Amygdala (tissue), 56 donors: ENCODE results near the gene TRIM5.
"Not testable (repeated sequence)": the region's sequence is repeated elsewhere in the genome, so short reads cannot be mapped to it uniquely, and the experiment has no call there.

Source experiments
- DNase-seq, 56 donors: peaks; one replicate each; lab custom pipeline; 2025; lab: John Stamatoyannopoulos, UW

The TRIM5 gene

DNA sequence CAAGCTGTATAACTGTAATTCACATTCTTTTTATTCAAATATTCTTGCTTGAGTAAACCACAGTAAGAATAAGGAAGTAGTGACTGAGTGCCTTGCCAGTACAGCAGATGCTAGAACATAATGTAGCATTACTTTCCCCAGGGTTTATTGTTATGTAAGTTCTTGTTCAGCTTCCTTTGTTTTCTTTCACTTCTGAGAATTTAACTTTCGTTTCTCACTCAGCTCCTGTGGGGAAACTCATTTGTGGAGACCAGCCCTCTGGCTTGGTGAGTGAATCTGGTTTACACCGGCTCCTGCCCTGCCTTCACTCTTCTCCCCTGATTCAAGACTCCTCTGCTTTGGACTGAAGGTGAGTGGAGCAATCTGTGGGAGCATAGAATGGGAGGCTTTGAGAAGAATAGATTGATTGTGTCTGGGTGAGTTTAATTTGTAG, 4.7 kb upstream of the TRIM5 start, which contains the start of gene TRIM22:
Gene TRIM22 (plus strand): TSS at position 240 of the 433 bp plus-strand sequence. CDS start 6,443 bp downstream, outside the sequence.
- peak in 13 of 56 donors; percentile 4 to 23 (median 12) for DNase-seq

DNA sequence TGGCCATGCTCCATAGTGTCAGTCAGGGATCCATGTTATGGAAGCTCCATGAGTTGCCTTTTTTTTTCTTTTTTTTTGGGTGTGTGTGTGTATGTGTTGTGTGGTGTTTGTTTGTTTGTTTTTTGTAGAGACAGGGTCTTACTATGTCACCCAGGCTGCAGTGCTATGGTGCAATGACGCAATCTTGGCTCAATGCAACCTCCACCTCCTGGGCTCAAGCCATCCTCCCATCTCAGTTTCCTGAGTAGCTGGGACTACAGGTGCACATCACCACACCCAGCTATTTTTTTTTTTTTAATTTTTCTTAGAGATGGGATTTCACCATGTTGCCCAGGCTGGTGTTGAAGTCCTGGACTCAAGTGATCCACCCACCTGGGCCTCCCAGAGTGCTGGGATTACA, 3.6 kb upstream of the TRIM5 start:
- DNase-seq: no peak

DNA sequence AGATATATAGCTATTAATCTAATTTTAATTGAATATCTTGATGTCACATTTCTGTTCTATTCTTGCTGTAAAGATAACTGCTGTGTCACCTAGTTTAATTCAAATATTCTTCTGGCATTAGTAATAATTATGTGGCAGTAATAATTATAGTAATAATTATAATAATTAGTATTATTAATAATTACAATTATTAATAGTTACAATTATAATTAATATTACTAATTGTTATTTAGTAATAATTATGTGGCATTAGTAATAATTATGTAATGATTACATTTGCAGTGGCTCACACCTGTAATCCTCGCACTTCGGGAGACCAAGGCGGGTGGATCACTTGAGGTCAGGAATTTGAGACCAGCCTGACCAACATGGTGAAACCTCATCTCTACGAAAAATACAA, 1.6 kb upstream of the TRIM5 start:
- DNase-seq: no peak

DNA sequence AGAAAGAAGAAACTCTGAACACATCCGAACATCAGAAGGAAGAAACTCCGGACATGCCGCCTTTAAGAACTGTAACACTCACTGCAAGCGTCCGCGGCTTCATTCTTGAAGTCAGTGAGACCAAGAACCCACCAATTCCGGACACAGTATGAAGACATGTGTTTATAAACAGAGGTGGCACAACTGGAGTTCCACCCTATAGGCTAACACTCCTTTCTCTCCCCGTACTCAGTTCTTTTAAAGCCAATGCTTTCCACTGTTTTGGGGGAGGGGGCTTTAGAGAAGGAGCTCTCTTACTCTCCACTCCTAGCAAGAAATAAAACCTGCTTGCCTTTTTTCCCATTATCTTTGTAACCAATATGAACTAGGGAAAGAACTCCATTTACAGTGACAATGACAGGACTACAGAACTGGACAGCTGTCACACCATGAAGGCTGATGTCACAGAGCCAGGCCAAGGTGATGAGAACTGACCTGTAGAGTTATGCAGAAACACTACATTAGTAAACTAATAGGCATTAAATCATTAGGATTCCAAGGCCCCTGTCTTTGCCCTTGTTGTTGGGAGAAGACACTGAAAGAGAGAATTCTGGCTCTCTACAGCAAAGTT, 733 bp downstream of the TRIM5 start:
- no peak for DNase-seq

DNA sequence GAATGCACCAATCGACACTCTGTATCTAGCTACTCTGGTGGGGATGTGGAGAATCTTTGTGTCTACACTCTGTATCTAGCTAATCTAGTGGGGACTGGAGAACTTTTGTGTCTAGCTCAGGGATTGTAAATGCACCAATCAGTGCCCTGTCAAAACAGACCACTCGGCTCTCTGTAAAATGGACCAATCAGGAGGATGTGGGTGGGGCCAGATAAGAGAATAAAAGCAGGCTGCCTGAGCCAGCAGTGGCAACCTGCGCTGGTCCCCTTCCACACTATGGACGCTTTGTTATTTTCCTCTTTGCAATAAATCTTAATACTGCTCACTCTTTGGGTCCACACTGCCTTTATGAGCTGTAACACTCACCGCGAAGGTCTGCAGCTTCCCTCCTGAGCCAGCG, 1.3 kb downstream of the TRIM5 start:
- DNase-seq: not testable (repeated sequence)

DNA sequence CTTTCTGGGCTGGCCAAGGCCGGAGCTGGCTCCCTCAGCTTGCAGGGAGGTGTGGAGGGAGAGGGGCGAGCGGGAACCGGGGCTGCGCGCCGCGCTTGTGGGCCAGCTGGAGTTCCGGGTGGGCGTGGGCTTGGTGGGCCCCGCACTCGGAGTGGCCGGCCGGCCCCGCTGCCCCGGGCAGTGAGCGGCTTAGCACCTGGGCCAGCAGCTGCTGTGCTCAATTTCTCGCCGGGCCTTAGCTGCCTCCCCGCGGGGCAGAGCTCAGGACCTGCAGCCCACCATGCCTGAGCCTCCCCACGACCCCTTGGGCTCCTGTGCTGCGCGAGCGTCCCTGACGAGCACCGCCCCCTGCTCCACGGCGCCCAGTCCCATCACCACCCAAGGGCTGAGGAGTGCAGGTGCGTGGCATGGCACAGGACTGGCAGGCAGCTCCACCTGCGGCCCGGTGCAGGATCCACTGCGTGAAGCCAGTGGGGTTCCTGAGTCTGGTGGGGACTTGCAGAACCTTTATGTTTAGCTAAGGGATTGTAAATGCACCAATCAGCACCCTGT, 1.9 kb downstream of the TRIM5 start:
- DNase-seq: not testable (repeated sequence)

DNA sequence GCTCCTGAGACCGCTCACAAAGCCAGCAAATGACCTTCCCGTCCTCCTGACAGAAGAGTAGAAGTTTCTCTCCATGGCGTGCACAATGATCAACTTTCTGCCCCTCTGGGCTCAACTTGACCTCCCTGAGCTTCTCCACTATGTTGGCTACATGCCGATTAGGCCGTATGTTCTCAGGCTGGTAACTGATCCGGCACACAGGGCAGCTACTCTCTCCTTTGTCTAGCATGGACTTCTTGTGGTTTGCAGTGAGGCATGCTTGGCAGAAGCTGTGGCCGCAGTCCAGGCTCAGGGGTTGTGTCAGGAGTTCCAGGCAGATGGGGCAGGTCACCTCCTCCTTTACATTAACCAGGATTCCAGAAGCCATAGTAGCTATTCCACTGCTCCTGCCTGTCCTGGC, 5.1 kb downstream of the TRIM5 start:
- no peak for DNase-seq

DNA sequence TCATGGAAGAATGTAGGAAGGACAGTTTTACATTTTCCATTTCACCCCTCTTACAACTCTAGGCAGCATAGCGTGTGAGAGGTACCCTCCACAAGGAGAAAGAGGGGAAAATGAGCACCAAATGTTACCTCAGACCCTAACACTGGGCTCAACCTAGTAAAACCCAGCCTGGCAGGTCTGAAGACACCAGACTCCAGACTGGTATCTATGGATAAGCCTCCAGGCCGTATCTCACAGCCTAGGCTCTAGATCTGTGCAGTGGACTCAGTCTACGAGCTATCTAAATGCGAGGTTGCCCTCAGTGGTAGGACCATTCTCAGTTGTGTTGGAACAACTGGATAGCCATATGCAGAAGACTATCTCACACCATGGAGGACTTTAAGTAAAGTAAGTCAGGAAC, 10.5 kb downstream of the TRIM5 start:
- DNase-seq: no peak

DNA sequence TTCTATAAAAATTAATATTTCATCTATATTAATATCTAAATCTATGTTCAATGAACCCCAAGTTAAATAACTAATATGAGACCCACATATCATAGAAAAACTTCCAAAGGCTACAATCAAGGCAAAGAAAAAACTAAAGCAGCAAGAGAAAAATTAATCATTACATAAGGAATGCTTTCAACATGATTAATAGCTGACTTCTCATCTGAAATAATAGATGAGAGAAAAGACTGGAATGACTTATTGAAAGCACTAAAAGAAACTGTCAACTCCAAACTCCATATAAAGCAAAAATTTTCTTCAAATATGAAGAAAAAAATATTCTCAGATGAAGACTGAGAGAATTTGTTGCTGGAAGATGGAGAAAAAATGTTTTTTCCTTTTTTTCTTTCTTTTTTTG, 13.0 kb downstream of the TRIM5 start:
- no peak for DNase-seq

DNA sequence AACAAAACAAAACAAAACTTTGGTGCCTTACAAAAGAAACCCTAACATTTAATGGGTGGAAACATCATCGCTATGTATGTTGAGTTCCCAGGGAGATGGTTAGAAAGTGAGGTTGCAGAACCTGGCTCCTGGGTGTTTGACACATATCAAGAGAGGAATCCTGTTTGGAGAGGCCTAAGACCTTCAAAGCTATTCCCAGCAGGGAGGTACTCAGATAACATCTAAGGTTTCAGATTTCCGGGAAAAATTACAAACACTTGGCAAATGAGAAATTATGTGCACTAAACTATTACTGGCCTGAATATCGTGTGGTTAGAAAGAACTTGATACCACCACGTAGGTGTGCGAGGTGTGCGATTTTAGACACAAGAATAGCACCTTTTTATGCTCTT, 18.5 kb downstream of the TRIM5 start:
- no peak for DNase-seq

DNA sequence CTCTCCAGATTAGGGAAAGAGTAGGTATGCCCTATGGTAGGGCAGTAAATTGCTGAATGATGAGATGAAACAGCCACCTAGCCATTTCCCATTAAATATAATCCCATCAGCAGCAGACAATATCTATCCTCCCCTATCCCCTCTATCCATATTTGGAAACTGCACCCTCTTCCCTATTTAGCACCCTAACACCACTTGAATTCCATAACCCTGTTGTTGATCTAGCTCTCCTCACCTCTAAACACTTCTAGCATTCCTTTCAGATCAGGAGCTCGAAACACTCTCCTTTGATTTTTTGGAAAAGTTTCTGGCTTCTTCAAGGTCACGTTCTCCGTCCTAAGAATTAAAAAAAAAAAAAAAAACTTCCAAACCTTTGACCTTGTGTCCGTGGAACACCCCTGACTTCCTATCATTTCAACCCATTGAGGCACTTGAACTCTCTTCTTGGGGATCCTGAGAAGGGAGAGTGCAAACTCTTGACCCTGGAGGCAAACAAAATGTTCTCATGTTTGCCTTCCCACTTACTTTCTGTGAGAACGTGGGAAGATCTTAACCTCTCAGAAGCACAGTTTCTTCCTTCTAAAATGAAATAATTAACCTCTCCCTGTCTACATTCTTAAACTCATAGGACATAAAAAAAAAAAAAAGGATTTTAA, 19.0 kb downstream of the TRIM5 start:
- DNase-seq: no peak

DNA sequence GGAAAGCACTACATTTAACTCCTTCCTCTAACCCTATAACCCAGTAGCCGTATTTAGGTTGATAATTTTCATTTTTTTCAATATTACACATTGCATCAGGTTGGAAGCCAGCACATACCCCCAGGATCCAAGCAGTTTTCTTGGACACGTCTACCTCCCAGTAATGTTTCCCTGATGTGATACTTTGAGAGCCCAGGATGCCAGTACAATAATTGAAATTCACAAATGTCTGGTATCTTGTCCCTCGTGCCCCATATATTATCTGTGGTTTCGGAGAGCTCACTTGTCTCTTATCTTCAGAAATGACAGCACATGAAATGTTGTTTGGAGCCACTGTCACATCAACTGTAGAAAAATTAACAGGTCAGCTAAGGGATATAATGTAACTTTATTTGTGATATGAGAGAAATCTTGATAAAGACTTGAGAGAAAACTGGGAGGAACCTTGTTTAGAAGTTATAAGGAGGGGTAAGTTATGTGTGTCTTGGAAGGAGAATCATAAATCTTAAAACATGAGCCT, 19.8 kb downstream of the TRIM5 start:
- no peak for DNase-seq

DNA sequence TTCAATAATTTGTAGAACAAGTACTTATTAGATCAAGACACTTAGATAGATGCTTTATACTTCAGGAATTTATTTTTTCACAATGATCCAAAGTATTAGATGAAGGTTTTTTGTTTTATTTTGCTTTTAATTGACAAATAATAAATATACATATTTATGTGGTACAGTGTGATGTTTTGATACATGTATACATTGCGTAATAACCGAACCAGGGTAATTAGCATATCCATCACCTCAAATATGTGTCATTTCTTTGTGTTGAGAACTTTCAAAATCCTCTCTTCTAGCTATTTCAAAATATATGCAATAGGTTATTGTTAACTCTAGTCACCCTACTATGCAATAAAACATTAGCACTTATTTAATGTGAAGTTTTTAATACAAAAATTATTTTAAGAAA, 21.4 kb downstream of the TRIM5 start:
- DNase-seq: no peak

DNA sequence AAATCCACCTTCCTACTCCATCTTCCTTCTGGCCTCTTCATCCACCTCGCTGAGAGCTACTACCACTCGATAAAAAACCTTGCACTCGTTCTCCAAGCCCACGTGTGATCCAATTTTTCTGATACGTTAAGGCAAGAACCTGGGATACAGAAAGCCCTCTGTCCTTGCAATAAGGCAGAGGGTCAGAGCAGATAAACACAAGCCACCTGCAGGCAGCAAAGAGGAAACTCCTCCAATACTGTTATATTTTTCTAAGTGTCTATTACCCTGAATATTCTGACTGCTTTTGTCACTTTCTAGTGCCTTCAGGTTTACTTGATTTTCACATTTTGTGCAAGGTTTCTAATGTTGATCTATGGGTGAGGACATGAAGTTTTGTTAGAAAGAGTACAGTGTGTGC, 26.6 kb downstream of the TRIM5 start:
- DNase-seq: no peak

DNA sequence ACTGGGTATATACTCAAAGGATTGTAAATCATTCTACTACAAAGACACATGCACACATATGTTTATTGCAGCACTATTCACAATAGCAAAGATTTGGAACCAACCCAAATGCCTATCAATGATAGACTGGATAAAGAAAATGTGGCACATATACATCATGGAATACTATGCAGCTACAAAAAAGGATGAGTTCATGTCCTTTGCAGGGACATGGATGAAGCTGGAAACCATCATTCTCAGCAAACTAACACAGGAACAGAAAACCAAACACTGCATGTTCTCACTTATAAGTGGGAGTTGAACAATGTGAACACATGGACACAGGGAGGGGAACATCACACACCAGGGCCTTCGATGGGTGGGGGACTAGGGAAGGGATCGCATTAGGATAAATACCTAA, 27.9 kb downstream of the TRIM5 start:
- not testable (repeated sequence) for DNase-seq

DNA sequence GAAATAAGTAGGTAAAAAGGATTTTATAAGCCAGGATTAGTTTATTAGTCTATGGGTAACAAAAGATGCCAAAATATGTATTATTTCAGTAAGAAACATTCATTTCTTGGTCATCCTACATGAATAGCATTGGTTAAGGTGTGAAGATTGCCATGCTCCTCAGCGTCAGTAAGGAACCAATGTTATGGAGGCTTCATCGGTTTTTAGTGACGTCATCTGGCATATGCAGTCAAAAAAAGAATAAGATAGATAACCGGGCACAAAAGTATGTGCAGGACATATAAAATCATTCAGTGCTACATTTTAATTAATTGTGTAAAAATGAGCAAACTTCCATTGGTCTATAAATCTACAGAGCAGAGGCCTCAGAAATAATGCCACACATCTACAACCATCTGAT, 29.4 kb downstream of the TRIM5 start:
- DNase-seq: no peak

DNA sequence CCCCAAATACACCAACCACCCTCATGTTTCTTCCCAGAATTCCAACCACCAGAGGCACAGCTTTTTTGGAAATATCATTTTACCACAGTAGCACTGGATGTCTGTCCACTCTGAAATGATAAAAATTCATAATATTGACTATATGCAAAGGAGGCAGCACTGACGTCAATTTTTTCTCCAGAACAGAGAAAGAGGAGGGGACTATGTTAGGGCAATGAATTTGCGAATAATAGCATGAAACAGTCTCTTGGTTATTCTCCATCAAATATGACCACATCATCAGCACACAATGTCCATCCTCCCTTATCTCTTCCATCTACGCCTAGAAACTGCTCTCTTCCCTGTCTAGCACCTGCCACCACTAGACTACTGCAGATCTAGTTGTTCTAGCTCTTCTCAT, 38.7 kb downstream of the TRIM5 start:
- DNase-seq: no peak

DNA sequence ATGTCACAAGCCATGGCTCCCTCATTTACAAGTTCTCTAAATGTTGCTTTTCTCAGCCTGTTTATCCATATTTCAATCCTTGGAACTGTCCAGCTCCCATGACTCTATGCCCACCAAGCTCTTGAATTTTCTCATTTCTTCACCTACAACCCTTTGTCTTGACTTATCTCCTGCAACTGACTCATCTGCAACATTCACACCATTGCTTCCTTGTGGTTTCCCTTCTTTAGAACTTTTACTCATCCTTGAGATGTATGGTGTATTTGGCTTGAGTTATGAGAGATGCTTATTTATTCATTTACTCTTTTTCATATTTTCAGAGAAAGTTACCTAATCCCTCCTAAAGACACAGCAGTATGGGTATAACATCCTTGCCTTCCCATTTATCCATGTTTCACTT, 41.3 kb downstream of the TRIM5 start:
- no peak for DNase-seq

DNA sequence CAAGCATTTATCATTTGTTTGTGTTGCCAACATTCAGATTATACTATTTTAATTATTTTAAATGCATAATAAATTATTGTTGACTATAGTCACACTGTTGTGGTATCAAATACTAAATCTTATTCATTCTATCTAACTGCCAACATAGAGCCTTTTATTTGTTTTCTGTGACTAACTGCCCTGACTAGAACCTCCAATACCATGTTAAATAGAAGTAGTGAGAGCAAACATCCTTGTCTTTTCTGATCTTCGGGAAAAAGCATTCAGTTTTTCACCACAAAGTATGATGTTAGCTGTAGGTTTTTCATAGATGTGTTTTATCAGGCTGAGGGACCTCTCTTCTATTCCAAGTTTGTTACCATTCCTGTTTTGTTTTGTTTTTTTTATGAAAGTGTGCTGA, 44.9 kb downstream of the TRIM5 start:
- no peak for DNase-seq

DNA sequence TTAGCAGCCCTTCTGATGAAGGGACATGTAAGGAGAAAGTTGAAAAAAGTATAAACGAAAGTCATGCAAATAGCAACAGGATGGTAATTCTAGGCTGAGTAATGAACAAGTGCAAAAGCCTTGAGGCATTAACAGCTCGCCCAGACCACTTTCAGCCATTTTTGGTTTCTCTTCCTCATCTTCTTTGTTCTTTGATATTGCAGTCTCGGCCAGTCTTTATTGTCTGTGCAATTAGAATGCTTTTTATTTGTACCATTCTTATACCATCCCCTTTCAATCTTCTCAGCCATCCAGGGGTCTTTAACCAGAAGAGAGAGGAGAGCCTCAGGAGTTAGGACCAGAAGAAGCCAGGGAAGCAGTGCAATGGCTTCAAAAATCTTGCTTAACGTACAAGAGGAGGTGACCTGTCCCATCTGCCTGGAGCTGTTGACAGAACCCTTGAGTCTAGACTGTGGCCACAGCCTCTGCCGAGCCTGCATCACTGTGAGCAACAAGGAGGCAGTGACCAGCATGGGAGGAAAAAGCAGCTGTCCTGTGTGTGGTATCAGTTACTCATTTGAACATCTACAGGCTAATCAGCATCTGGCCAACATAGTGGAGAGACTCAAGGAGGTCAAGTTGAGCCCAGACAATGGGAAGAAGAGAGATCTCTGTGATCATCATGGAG, 52.8 kb downstream of the TRIM5 start:
- DNase-seq: no peak

DNA sequence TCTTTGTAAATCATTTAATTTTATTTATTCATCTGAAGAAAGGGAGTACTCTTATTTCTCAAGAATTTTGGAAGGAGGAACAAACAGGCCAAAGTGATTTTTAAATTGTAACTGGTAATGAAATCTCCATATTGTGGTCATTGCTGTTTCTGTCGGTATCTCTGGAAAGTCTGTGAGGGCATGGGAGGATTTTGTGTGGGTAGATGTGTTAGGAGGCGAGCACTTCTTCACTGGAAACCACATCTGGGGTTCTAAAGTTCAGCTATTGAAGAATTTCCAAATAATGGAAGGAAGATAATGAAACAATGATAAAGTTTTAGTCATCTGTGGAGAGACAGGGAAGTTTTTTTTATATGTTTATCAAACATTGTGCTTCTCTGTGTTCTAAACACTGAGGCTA, 53.5 kb downstream of the TRIM5 start:
- no peak for DNase-seq

DNA sequence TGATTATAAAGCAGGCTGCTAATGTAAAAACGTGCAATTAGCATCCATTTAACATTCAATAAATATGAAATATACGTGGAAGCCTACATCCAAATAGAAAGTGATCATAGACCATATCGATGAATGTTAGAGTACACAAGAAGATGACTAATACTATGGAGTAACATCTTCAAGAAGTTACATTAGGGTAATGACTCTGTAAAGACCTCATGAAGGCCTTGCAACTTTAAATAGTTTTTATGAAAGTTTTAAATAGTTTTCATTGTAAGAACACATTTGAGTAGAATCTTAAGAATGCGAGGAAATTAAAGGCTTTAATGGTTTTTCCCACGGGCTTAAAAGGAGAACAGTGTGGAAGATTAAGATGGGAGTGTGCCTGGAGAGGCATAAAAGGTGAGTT, 58.7 kb downstream of the TRIM5 start:
- DNase-seq: no peak
